Lung (tissue), 12 donors: ENCODE results near the gene TAS1R1. TPM values are rescaled to one million over a fixed set of nuclear protein-coding genes. Genes with fewer than 3 reads are reported as not detected.
"Not testable (repeated sequence)": the region's sequence is repeated elsewhere in the genome, so short reads cannot be mapped to it uniquely, and the experiment has no call there.

Source experiments
- ATAC-seq: fragments of 200-7000 bp; cut with Tn5 transposase; one replicate; pipeline ENCODE4 v1.9.1; 2020; ENCODE audit warnings: moderate number of reproducible peaks; ENCODE audit not compliant: insufficient read depth, low FRiP score
- DNase-seq, 3 donors: peaks; one replicate each; pipeline ENCODE4 v3.0.0-alpha.2; 2013 to 2017
- H3K27ac ChIP-seq, 2 donors: one replicate each; pipeline ENCODE4 v1.5.1; 2013; ENCODE audit warnings: mild to moderate bottlenecking in 2 of 2, moderate library complexity in 2 of 2, control low read depth in 1 of 2, inconsistent platforms in 1 of 2, low read depth in 1 of 2, low read length in 1 of 2
- H3K27me3 ChIP-seq, 3 donors: one replicate each; pipeline ENCODE4 v1.5.1; 2013; ENCODE audit warnings: low read length in 2 of 3; ENCODE audit not compliant: control insufficient read depth in 3 of 3, insufficient read depth in 3 of 3
- H3K36me3 ChIP-seq, 4 donors: one replicate each; pipeline ENCODE4 v1.5.1; 2013; ENCODE audit warnings: low read length in 4 of 4, mild to moderate bottlenecking in 1 of 4, moderate library complexity in 1 of 4; ENCODE audit not compliant: control insufficient read depth in 4 of 4, insufficient read depth in 4 of 4
- H3K4me1 ChIP-seq, 5 donors: one replicate each; pipeline ENCODE4 v1.5.1; 2013; ENCODE audit warnings: low read length in 5 of 5, mild to moderate bottlenecking in 2 of 5, moderate library complexity in 1 of 5; ENCODE audit not compliant: control insufficient read depth in 5 of 5, insufficient read depth in 5 of 5
- H3K4me3 ChIP-seq: one replicate; pipeline ENCODE4 v1.5.1; 2013; ENCODE audit warnings: mild to moderate bottlenecking, control low read depth, moderate library complexity
- H3K9ac ChIP-seq, 2 donors: one replicate each; pipeline ENCODE4 v1.5.1; 2013; ENCODE audit warnings: low read length in 2 of 2, control low read depth in 1 of 2; ENCODE audit not compliant: insufficient read depth in 1 of 2
- H3K9me3 ChIP-seq, 4 donors: one replicate each; pipeline ENCODE4 v1.5.1; 2013; ENCODE audit warnings: low read length in 3 of 4, mild to moderate bottlenecking in 1 of 4, moderate library complexity in 1 of 4; ENCODE audit not compliant: control insufficient read depth in 4 of 4, insufficient read depth in 3 of 4
- WGBS, 2 donors: extraction: QIAGEN DNeasy Blood & Tissue Kit; methylation state at CpG; one replicate each; pipeline ENCODE4 v1.1.7; 2013; 5-methylcytosine and 5-hydroxymethylcytosine counted together
- polyA plus RNA-seq, 2 donors: library from polyadenylated mRNA; stranded (reverse); fragments of 200-250 nt; gene quantifications; one replicate each; pipeline ENCODE4 v1.2.1, GENCODE V29; 2013
- total RNA-seq, 2 donors: library from RNA; depleted of rRNA in 1 of 2; stranded (reverse); fragments of >200 nt in 1 of 2; gene quantifications; one replicate each; pipeline ENCODE4 v1.2.1, GENCODE V29; 2014 to 2021
- TF ChIP-seq, protein P1 (sequence below): IDR thresholded peaks from 2 replicates; pipeline ENCODE4 v1.5.1; 2012; ENCODE audit warnings: mild to moderate bottlenecking; ENCODE audit errors: control extremely low read depth, extremely low read depth
- donor health status: control.
- donor health status: control.
- donor health status: Bipolar disorder and iron deficiency.
- donor health status: healthy.
- donor health status: DM: yes; HTN: yes; CAD: no.

TAS1R1 gene
- total and polyA plus RNA-seq, 4 donors: 0.02 to 0.51 (median 0.15) TPM

DNA sequence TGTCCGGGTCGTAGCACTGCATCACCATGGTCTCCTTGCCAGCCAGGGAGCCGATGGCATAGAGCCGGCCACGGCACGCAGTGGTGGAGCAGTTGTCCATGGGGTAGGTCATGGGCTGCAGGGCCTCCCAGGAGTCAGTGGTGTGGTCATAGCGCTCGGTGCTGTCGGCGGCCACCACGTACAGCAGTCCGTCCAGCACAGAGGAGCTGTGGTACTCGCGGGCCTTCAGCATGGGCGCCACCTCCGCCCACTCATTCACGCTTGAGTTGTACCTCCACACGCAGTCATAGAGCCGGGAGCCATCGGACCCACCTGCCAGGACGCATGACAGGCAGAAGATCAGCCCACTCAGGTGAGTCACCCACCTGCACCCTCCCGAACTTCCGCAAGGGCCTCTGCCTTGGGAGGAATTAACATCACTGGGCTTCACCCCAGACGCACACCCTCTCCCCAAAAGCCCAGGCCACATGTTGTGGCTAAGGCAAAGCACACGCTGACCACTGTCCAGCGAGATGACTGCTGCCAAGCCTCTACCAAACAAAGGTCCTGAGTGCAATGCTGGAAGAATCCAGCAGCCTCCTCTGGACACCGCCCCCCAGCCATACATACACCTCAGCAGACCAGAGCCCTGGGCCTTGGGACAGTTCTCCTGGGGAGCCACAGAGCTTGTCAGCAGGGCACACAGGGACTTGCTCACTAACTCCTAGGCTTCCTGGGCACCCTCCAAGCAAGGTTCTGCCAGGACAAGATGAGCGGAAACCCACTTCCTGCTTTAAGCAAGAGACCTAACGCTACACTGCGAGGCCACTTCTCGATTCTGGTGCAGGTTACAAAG is 44.3 kb downstream of the TAS1R1 start:
- Histone ChIP-seq H3K9me3 (no peaks in the 10 kb centered on the region), H3K9ac (no peak overlapping the region), H3K27ac (peak overlapping the region in 1 of 2 donors; percentile 73), H3K36me3 (peaks cover 0 to 36% (median 18%) of the 10 kb centered on the region in 4 donors), H3K27me3 (no peaks in the 10 kb centered on the region), H3K4me1 (peaks cover 0 to 20% (median 13%) of the 10 kb centered on the region in 5 donors), H3K4me3 (no peak overlapping the region)
- TF ChIP-seq, protein P1, sequence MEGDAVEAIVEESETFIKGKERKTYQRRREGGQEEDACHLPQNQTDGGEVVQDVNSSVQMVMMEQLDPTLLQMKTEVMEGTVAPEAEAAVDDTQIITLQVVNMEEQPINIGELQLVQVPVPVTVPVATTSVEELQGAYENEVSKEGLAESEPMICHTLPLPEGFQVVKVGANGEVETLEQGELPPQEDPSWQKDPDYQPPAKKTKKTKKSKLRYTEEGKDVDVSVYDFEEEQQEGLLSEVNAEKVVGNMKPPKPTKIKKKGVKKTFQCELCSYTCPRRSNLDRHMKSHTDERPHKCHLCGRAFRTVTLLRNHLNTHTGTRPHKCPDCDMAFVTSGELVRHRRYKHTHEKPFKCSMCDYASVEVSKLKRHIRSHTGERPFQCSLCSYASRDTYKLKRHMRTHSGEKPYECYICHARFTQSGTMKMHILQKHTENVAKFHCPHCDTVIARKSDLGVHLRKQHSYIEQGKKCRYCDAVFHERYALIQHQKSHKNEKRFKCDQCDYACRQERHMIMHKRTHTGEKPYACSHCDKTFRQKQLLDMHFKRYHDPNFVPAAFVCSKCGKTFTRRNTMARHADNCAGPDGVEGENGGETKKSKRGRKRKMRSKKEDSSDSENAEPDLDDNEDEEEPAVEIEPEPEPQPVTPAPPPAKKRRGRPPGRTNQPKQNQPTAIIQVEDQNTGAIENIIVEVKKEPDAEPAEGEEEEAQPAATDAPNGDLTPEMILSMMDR: no peak
- no peak for DNase-seq
- no peak for ATAC-seq
- WGBS, 2 donors: 69 to 76% methylated on average over 31 of the region's 31 CpGs

DNA sequence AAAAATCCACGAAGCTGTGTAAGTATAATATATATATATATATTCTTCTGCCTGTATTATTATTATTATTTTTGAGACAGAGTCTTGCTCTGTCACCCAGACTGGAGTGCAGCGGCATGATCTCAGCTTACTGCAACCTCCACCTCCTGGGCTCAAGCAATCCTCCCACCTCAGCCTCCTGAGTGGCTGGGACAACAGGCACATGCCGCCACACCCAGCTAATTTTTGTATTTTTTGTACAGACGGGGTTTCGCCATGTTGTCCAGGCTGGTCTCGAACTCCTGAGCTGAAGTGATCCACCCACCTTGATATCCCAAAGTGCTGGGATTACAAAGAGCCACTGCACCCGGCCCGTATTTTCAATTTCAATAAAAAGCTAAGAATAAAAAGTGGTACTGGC is 44.9 kb downstream of the TAS1R1 start:
- peaks cover 3 to 26% (median 16%) of the 10 kb centered on the region in 5 donors for H3K4me1 ChIP-seq
- ATAC-seq, H3K9me3 ChIP-seq, DNase-seq, H3K4me3 ChIP-seq, H3K27me3 ChIP-seq, H3K9ac ChIP-seq: not testable (repeated sequence)
- 34 to 57% methylated on average over 8 of the region's 8 CpGs for WGBS, 2 donors
- H3K36me3 ChIP-seq: peaks cover 0 to 35% (median 17%) of the 10 kb centered on the region in 4 donors
- H3K27ac ChIP-seq: peak overlapping the region in 1 of 2 donors; percentile 95

DNA sequence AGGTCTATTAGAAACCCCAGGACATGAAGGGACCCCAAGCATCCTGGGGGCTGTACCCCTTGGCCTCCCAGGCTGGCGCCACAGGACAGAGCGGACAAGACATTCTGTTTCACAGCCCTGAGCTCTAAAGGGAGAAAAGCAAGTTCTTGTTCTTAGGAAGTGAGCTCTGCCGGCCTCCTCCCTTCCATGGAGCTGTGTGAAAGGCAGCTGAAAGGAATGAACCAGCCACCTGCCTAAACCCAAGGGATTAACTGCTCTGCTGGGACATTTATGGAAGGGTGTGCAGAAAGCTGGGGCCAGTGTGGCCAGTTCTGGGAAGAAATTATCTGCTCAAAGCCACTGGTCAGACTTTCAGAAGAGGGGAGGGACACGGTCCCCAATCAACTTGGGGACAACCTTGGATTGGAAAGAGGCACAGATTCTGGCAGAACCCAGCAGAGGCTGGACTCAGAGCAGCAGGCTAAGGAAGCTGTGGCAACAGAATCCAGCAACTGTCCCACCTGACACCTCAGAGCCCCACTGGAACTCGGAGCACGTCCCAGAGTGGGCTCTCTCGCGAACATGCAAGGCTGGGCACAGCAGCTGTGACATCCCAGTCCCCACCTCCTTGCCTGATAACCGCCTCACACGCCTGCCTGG is 45.4 kb downstream of the TAS1R1 start:
- Histone ChIP-seq H3K4me1 (peaks cover 3 to 30% (median 16%) of the 10 kb centered on the region in 5 donors), H3K9ac (peak overlapping the region; percentile 1 to 63), H3K36me3 (peaks cover 0 to 30% (median 16%) of the 10 kb centered on the region in 4 donors), H3K27ac (peak overlapping the region; percentile 94 to 95), H3K9me3 (no peaks in the 10 kb centered on the region), H3K27me3 (no peaks in the 10 kb centered on the region), H3K4me3 (peak overlapping the region; percentile 95)
- DNase-seq (no peak), ATAC-seq (no peak)
- TF ChIP-seq, protein P1: no peak
- 16 to 18% methylated on average over 10 of the region's 10 CpGs for WGBS, 2 donors
